ENCODE data around the gene BUD13. TPM values are rescaled to one million over a fixed set of nuclear protein-coding genes. Genes with fewer than 3 reads are reported as not detected.
"Not testable (repeated sequence)": the region's sequence is repeated elsewhere in the genome, so short reads cannot be mapped to it uniquely, and the experiment has no call there.

BUD13 gene
- 19.6 TPM for polyA plus RNA-seq (ENCODE audit: insufficient read length)

- DNase-seq: peak; percentile 90
Observed at GRCh38 chr11:116772443-116773202, at the start of gene BUD13. Gene BUD13 (minus strand): TSS chr11:116772987. CDS start chr11:116772964, 23 bp downstream.

GRCh38 chr11:116822575-116822974 lies 49.8 kb upstream of the BUD13 start:
- DNase-seq: no peak

GRCh38 chr11:116821050-116821918 lies 48.5 kb upstream of the BUD13 start:
- DNase-seq: no peak

GRCh38 chr11:116819049-116819448 lies 46.3 kb upstream of the BUD13 start:
- no peak for DNase-seq

- no peak for DNase-seq
Observed at GRCh38 chr11:116814502-116814901, 41.7 kb upstream of the BUD13 start.

GRCh38 chr11:116813781-116814471 lies 41.1 kb upstream of the BUD13 start:
- no peak for DNase-seq

- no peak for DNase-seq
Observed at GRCh38 chr11:116813170-116813569, 40.4 kb upstream of the BUD13 start.

- no peak for DNase-seq
Observed at GRCh38 chr11:116812109-116812508, 39.3 kb upstream of the BUD13 start.

GRCh38 chr11:116811194-116811593 lies 38.4 kb upstream of the BUD13 start:
- no peak for DNase-seq

GRCh38 chr11:116808262-116809175 lies 35.7 kb upstream of the BUD13 start:
- no peak for DNase-seq

- no peak for DNase-seq
Observed at GRCh38 chr11:116807601-116808261, 34.9 kb upstream of the BUD13 start.

- no peak for DNase-seq
Observed at GRCh38 chr11:116804001-116804400, 31.2 kb upstream of the BUD13 start.

GRCh38 chr11:116801662-116802061 lies 28.9 kb upstream of the BUD13 start:
- not testable (repeated sequence) for DNase-seq

- no peak for DNase-seq
Observed at GRCh38 chr11:116800610-116801009, 27.8 kb upstream of the BUD13 start.

GRCh38 chr11:116798368-116798767 lies 25.6 kb upstream of the BUD13 start:
- DNase-seq: no peak

- no peak for DNase-seq
Observed at GRCh38 chr11:116797816-116798215, 25.0 kb upstream of the BUD13 start.

GRCh38 chr11:116796548-116796947 lies 23.8 kb upstream of the BUD13 start:
- DNase-seq: no peak

GRCh38 chr11:116794851-116795250 lies 22.1 kb upstream of the BUD13 start:
- DNase-seq: no peak

GRCh38 chr11:116793772-116794097 lies 20.9 kb upstream of the BUD13 start:
- DNase-seq: no peak

GRCh38 chr11:116792869-116793771 lies 20.3 kb upstream of the BUD13 start:
- DNase-seq: no peak
